ENCODE measurements around the gene SEL1L3.

DNA sequence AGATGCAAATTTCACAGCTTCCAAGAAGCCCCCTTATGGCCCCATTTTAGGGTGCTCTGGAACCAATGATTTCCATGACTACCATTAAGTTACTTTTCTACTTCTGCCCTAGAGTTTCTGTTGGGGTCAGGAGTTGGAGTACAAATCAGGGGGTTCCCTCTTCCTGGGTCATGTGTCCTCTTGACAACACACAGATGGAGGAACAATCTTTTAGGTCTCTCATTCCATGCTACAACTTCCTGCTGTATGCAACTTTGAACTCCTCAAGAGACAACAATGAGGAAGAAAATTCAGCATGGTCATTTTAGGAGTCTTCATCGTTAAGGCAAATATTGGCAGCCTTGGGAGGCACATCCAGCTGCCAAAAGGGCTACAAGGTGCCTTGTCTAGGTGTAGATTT, 79.7 kb downstream of the SEL1L3 start:
- TF ChIP-seq, protein P1, sequence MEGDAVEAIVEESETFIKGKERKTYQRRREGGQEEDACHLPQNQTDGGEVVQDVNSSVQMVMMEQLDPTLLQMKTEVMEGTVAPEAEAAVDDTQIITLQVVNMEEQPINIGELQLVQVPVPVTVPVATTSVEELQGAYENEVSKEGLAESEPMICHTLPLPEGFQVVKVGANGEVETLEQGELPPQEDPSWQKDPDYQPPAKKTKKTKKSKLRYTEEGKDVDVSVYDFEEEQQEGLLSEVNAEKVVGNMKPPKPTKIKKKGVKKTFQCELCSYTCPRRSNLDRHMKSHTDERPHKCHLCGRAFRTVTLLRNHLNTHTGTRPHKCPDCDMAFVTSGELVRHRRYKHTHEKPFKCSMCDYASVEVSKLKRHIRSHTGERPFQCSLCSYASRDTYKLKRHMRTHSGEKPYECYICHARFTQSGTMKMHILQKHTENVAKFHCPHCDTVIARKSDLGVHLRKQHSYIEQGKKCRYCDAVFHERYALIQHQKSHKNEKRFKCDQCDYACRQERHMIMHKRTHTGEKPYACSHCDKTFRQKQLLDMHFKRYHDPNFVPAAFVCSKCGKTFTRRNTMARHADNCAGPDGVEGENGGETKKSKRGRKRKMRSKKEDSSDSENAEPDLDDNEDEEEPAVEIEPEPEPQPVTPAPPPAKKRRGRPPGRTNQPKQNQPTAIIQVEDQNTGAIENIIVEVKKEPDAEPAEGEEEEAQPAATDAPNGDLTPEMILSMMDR (IDR thresholded peaks at IDR 0.05; ENCODE audit: insufficient read depth, low read length, poor library complexity, severe bottlenecking) = no peak
- TF ChIP-seq EZH2phosphoT487 (conservative IDR thresholded peaks at IDR 0.05; ENCODE audit: low read length) = no peak

Data from SU-DHL-6 (cell line).